ENCODE measurements around the gene ZNF93.
"Not testable (repeated sequence)": the region's sequence is repeated elsewhere in the genome, so short reads cannot be mapped to it uniquely, and the experiment has no call there.

DNA sequence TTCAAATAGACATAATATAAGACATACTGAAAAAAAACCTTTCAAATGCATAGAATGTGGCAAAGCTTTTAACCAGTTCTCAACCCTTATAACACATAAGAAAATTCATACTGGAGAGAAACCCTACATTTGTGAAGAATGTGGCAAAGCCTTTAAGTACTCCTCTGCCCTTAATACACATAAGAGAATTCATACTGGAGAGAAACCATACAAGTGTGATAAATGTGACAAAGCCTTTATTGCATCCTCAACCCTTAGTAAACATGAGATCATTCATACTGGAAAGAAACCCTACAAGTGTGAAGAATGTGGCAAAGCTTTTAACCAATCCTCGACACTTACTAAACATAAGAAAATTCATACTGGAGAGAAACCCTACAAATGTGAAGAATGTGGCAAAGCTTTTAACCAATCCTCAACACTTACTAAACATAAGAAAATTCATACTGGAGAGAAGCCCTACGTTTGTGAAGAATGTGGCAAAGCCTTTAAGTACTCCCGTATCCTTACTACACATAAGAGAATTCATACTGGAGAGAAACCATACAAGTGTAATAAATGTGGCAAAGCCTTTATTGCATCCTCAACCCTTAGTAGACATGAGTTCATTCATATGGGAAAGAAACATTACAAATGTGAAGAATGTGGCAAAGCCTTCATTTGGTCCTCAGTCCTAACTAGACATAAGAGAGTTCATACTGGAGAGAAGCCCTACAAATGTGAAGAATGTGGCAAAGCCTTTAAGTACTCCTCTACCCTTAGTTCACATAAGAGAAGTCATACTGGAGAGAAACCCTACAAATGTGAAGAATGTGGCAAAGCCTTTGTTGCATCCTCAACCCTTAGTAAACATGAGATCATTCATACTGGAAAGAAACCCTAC is 32.9 kb downstream of the ZNF93 start:
- TF ChIP-seq, protein P1, sequence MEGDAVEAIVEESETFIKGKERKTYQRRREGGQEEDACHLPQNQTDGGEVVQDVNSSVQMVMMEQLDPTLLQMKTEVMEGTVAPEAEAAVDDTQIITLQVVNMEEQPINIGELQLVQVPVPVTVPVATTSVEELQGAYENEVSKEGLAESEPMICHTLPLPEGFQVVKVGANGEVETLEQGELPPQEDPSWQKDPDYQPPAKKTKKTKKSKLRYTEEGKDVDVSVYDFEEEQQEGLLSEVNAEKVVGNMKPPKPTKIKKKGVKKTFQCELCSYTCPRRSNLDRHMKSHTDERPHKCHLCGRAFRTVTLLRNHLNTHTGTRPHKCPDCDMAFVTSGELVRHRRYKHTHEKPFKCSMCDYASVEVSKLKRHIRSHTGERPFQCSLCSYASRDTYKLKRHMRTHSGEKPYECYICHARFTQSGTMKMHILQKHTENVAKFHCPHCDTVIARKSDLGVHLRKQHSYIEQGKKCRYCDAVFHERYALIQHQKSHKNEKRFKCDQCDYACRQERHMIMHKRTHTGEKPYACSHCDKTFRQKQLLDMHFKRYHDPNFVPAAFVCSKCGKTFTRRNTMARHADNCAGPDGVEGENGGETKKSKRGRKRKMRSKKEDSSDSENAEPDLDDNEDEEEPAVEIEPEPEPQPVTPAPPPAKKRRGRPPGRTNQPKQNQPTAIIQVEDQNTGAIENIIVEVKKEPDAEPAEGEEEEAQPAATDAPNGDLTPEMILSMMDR (IDR thresholded peaks at IDR 0.05; ENCODE audit: insufficient read depth, low read length): not testable (repeated sequence)
- TF ChIP-seq, protein P2, sequence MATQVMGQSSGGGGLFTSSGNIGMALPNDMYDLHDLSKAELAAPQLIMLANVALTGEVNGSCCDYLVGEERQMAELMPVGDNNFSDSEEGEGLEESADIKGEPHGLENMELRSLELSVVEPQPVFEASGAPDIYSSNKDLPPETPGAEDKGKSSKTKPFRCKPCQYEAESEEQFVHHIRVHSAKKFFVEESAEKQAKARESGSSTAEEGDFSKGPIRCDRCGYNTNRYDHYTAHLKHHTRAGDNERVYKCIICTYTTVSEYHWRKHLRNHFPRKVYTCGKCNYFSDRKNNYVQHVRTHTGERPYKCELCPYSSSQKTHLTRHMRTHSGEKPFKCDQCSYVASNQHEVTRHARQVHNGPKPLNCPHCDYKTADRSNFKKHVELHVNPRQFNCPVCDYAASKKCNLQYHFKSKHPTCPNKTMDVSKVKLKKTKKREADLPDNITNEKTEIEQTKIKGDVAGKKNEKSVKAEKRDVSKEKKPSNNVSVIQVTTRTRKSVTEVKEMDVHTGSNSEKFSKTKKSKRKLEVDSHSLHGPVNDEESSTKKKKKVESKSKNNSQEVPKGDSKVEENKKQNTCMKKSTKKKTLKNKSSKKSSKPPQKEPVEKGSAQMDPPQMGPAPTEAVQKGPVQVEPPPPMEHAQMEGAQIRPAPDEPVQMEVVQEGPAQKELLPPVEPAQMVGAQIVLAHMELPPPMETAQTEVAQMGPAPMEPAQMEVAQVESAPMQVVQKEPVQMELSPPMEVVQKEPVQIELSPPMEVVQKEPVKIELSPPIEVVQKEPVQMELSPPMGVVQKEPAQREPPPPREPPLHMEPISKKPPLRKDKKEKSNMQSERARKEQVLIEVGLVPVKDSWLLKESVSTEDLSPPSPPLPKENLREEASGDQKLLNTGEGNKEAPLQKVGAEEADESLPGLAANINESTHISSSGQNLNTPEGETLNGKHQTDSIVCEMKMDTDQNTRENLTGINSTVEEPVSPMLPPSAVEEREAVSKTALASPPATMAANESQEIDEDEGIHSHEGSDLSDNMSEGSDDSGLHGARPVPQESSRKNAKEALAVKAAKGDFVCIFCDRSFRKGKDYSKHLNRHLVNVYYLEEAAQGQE (IDR thresholded peaks at IDR 0.05; ENCODE audit: insufficient replicate concordance, low read depth): not testable (repeated sequence)
- not testable (repeated sequence) for TF ChIP-seq GABPA (IDR thresholded peaks at IDR 0.05; ENCODE audit: low read depth); POLR2AphosphoS5 (IDR thresholded peaks at IDR 0.05; ENCODE audit: low read depth); SPI1 (IDR thresholded peaks at IDR 0.05; ENCODE audit: borderline replicate concordance, low read depth)

Data from HL-60 (cell line).